ENCODE data around the gene LINGO4.

GRCh38 chr1:151805066-151805820 is at the start of gene LINGO4:
- no peak for TF ChIP-seq GLIS3 (CRISPR knock-in tag; IDR thresholded peaks at IDR 0.05)
- TF ChIP-seq PATZ1 (CRISPR knock-in tag; IDR thresholded peaks at IDR 0.05; ENCODE audit: borderline replicate concordance): no peak
- no peak for TF ChIP-seq ESRRG (CRISPR knock-in tag; IDR thresholded peaks at IDR 0.05)
- no peak for TF ChIP-seq CREB5 (CRISPR knock-in tag; IDR thresholded peaks at IDR 0.05; ENCODE audit: low read depth)
- no peak for TF ChIP-seq BACH2 (CRISPR knock-in tag; IDR thresholded peaks at IDR 0.05; ENCODE audit: borderline replicate concordance)
- no peak for TF ChIP-seq ZNF8 (CRISPR knock-in tag; IDR thresholded peaks at IDR 0.05)
- TF ChIP-seq SNAI2 (CRISPR knock-in tag; IDR thresholded peaks at IDR 0.05): no peak
- TF ChIP-seq POU6F1 (CRISPR knock-in tag; IDR thresholded peaks at IDR 0.05; ENCODE audit: borderline replicate concordance, low read depth): no peak
- no peak for TF ChIP-seq ZFP3 (CRISPR knock-in tag; IDR thresholded peaks at IDR 0.05)
- TF ChIP-seq ARNTL (CRISPR knock-in tag; IDR thresholded peaks at IDR 0.05; ENCODE audit: borderline replicate concordance, low read depth): no peak
- TF ChIP-seq CSRNP3 (CRISPR knock-in tag; IDR thresholded peaks at IDR 0.05): no peak
- no peak for TF ChIP-seq PPARA (CRISPR knock-in tag; IDR thresholded peaks at IDR 0.05; ENCODE audit: borderline replicate concordance)
- TF ChIP-seq TOX (CRISPR knock-in tag; IDR thresholded peaks at IDR 0.05; ENCODE audit: borderline replicate concordance): no peak
